Raji (cell line): ENCODE results near the gene MDM4.

Experiments
- POLR2A ChIP-seq: IDR thresholded peaks from 2 replicates; pipeline ENCODE4 v1.6.1; 2011; ENCODE audit warnings: low read depth, low read length, control low read depth; ENCODE audit not compliant: insufficient read depth

MDM4 gene, protein sequence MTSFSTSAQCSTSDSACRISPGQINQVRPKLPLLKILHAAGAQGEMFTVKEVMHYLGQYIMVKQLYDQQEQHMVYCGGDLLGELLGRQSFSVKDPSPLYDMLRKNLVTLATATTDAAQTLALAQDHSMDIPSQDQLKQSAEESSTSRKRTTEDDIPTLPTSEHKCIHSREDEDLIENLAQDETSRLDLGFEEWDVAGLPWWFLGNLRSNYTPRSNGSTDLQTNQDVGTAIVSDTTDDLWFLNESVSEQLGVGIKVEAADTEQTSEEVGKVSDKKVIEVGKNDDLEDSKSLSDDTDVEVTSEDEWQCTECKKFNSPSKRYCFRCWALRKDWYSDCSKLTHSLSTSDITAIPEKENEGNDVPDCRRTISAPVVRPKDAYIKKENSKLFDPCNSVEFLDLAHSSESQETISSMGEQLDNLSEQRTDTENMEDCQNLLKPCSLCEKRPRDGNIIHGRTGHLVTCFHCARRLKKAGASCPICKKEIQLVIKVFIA

DNA sequence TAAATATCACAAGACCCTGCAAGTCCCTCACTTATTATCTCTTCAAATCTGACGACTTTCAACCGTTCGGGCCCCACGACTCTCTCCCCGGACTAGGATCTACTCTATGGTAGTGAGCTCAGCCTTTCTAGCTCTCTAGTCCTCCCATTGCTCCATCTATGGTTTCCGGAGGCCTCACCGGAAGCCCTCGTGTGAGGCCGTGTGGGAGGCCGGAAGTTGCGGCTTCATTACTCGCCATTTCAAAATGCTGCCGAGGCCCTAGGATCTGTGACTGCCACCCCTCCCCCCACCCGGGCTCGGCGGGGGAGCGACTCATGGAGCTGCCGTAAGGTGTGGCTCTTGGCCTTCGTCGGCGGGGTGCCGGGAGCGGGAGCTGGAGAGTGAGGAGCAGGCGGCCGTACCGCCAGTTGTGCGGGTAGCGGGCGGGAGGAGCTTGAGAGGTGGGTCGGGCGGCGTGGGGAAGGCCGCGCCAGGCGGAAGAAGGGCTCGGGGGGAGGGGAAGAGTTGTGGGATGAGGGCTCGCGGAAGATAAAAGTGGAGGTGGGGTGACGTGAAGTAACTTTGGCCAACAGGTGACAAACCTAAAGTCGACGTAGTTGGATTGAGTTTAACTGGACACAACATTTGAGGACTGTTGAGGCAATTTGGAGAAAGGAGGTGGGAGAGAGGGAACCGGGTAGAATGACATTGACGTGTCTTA, at the start of gene MDM4:
MDM4 (plus strand) TSS at position 227 of the 700 bp plus-strand sequence. CDS start 9,113 bp downstream, outside the sequence.
- TF ChIP-seq POLR2A: peak; percentile 64

GRCh38 chr1:204466416-204467405, 49.5 kb upstream of the MDM4 start:
- TF ChIP-seq POLR2A: no peak

DNA sequence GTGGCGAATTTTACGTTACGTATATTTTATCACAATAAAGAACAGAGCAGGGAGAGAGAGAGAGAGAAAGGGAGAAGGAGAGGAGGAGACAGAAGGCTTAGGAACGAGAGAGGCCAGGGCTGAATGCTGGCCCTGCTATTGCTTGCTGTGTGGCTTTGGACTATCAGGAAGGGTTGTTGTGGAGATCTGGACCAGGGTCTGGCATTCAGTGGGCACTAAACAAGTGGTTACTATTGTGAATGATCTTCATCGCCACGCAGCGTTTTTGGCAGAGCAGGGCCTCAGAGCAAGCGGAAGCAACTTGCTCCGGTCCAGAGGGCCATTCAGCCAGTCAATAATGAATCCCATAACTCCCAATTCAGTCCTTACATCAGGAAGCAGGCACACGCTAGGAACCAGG, 48.0 kb upstream of the MDM4 start:
- TF ChIP-seq POLR2A: no peak

DNA sequence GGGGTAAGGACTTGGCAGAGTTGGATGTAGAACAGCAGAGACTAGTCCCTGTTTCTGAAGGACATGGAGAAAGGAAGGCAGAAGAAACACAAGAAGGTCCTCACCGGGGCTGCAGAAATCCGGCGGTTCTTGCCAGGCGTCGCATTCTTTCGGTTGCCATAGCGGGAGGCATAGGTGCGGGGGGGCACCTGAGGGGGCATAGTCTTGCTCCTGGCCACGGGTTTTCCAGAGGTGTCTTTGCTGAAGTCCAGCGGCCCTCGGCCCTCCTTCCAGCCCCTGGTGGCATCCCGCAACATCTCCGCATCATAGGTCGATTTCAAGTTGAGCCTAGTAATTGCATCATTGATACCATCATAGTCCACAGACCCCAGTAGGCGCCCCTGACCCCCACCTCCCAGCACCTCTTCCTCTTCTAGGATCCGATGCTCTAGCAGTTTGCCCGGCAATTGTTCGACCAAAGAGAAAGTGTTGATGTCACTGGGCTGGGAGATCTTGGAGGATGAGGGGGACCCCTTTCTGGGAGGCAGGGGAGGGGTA, 47.4 kb upstream of the MDM4 start:
- no peak for TF ChIP-seq POLR2A

- TF ChIP-seq POLR2A: no peak
Measured at GRCh38 chr1:204469304-204469703, 46.9 kb upstream of the MDM4 start.

- TF ChIP-seq POLR2A: no peak
Measured at GRCh38 chr1:204471687-204472086, 44.5 kb upstream of the MDM4 start.

- no peak for TF ChIP-seq POLR2A
Measured at GRCh38 chr1:204472660-204473059, 43.5 kb upstream of the MDM4 start.

GRCh38 chr1:204473400-204473965, 42.7 kb upstream of the MDM4 start:
- no peak for TF ChIP-seq POLR2A

- no peak for TF ChIP-seq POLR2A
Measured at GRCh38 chr1:204475656-204476432, 40.4 kb upstream of the MDM4 start.

GRCh38 chr1:204476563-204476962, 39.6 kb upstream of the MDM4 start:
- TF ChIP-seq POLR2A: no peak

- no peak for TF ChIP-seq POLR2A
Measured at GRCh38 chr1:204477036-204477740, 39.0 kb upstream of the MDM4 start.

DNA sequence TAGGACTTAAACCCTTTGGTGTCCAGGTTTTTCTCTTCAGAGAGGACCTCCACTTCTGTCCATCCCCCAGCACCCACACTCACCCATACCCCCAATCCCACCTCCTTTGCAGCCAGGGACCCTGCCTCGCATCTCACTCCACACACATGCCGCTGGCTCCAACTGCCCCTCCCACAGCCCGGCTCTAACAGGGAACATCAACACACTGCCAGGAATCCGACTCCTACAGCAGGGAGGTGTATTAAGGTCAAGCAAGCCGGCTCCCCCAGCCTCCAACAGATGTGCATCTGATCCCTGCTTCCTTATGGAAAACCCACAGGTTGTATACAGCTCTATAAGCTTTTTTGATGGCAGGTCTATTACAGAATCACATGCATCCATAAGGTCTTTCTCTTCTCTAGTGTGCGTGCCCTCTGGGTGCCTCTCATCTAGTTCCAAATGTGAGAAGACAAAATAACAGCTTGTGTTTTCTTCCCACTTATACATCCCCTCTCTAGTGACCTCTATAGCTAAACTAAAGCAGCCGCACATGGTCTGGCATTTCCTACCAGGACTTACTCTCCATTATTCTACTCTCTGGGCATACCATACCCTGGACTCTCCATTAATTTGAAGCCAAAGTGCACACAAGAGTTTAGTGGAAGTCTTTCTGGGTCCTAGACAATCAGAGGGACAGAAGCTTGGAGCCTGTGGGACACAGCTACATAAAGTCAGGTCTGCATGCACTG, 37.9 kb upstream of the MDM4 start:
- TF ChIP-seq POLR2A: no peak

DNA sequence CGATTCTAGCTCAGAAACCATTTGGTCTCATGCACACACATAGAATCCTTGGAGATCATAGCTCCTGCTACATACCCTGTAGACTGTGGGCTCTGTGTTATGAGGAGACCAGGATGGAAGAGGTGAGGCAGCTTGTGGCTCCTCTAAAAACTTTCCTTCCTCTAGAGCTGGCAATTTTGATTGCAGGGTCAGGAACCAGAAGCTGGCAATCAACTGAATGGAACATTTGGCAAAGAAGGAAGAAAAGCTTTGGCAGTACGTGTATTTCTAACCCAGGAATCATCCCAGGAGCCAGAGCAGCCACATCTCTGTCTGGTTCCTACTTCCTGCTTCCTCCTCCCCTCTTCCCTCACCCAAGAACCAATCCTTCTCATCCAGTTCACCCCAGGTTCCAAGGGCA, 37.3 kb upstream of the MDM4 start:
- no peak for TF ChIP-seq POLR2A
